Measurements from ENCODE around the gene SLC2A4RG. TPM values are rescaled to one million over a fixed set of nuclear protein-coding genes. Genes with fewer than 3 reads are reported as not detected.

The SLC2A4RG gene
- total and polyA plus RNA-seq, 2 of the 13 experiments (the other 11 are each of a cell fraction or from before 2014, with no cell fraction given) = 91.4 to 95.9 TPM

DNA sequence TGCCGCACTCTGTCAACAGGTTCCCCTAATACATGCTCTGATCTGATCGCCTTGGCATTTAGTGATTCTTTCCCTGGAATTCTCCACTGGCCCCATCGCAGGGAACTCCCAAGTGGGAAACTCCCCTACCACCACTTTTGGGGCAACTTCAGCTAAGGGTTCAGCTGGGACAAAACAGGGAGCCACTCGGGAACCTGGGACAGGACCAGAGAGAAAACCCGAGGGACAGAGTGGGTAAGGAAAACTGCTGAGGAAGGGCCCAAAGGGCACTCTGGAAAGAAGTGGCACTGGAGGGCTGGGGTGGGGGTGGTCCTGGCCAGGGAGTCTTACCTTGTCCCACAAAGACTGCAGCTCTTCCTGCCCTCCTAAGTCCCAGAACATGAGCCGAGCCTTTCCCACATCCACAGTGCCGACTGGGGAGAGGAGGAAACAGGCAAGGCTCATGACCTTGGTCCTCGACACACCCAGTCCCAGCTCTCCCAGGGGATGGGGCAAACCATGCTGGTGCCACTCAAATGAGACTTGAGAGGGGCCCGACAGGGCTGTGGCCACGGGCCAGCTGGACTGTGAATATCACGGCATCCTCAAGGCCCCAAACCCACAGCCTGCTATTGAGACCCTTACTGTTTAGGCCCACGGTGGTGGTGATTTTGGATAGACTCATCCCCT lies 33.4 kb upstream of the SLC2A4RG start (continued):
- TF ChIP-seq SRSF1 (optimal IDR thresholded peaks at IDR 0.05; ENCODE audit: low read depth, low read length) (peak; percentile 2), ZNF234 (CRISPR knock-in tag; conservative IDR thresholded peaks at IDR 0.05) (no peak), ZSCAN31 (CRISPR knock-in tag; IDR thresholded peaks at IDR 0.05; ENCODE audit: low read depth) (no peak), SYNCRIP (IDR thresholded peaks at IDR 0.05; ENCODE audit: insufficient read depth, low read depth, low read length) (no peak), CEBPG (CRISPR knock-in tag; IDR thresholded peaks at IDR 0.05) (no peak), ZBTB38 (CRISPR knock-in tag; IDR thresholded peaks at IDR 0.05) (no peak), HHEX (CRISPR knock-in tag; IDR thresholded peaks at IDR 0.05) (no peak), AGO1 (IDR thresholded peaks at IDR 0.05; ENCODE audit: low read depth, low read length, poor library complexity, severe bottlenecking) (no peak), MTA1 (CRISPR knock-in tag; IDR thresholded peaks at IDR 0.05; ENCODE audit: borderline replicate concordance) (no peak), GLI4 (CRISPR knock-in tag; IDR thresholded peaks at IDR 0.05; ENCODE audit: borderline replicate concordance) (peak; percentile 16; the same call in 1 of the 2 replicates), DNMT1 (CRISPR knock-in tag; IDR thresholded peaks at IDR 0.05) (no peak)
- TF ChIP-seq, protein P1, sequence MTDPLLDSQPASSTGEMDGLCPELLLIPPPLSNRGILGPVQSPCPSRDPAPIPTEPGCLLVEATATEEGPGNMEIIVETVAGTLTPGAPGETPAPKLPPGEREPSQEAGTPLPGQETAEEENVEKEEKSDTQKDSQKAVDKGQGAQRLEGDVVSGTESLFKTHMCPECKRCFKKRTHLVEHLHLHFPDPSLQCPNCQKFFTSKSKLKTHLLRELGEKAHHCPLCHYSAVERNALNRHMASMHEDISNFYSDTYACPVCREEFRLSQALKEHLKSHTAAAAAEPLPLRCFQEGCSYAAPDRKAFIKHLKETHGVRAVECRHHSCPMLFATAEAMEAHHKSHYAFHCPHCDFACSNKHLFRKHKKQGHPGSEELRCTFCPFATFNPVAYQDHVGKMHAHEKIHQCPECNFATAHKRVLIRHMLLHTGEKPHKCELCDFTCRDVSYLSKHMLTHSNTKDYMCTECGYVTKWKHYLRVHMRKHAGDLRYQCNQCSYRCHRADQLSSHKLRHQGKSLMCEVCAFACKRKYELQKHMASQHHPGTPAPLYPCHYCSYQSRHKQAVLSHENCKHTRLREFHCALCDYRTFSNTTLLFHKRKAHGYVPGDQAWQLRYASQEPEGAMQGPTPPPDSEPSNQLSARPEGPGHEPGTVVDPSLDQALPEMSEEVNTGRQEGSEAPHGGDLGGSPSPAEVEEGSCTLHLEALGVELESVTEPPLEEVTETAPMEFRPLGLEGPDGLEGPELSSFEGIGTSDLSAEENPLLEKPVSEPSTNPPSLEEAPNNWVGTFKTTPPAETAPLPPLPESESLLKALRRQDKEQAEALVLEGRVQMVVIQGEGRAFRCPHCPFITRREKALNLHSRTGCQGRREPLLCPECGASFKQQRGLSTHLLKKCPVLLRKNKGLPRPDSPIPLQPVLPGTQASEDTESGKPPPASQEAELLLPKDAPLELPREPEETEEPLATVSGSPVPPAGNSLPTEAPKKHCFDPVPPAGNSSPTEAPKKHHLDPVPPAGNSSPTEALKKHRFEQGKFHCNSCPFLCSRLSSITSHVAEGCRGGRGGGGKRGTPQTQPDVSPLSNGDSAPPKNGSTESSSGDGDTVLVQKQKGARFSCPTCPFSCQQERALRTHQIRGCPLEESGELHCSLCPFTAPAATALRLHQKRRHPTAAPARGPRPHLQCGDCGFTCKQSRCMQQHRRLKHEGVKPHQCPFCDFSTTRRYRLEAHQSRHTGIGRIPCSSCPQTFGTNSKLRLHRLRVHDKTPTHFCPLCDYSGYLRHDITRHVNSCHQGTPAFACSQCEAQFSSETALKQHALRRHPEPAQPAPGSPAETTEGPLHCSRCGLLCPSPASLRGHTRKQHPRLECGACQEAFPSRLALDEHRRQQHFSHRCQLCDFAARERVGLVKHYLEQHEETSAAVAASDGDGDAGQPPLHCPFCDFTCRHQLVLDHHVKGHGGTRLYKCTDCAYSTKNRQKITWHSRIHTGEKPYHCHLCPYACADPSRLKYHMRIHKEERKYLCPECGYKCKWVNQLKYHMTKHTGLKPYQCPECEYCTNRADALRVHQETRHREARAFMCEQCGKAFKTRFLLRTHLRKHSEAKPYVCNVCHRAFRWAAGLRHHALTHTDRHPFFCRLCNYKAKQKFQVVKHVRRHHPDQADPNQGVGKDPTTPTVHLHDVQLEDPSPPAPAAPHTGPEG (CRISPR knock-in tag; IDR thresholded peaks at IDR 0.05) = no peak

All from HepG2 (cell line).